PC-9 (cell line): Measurements from ENCODE around the gene NELL2. TPM values are rescaled to one million over a fixed set of nuclear protein-coding genes. Genes with fewer than 3 reads are reported as not detected.

Source experiments
- BruUV-seq: library from RNA; stranded (reverse); fragments of 400-500 nt; replicated peaks from 2 replicates; lab custom pipeline; 2021; lab: Mats Ljungman, UMichigan
- CTCF ChIA-PET: fragments of 300-600 bp; sonication (Branson Sonifier 250); formaldehyde crosslinking; loops from one replicate; lab custom pipeline; 2022; ENCODE audit warnings: antibody characterized with exemption; lab: Charles Lee
- POLR2A ChIA-PET: fragments of 300-600 bp; sonication (Branson Sonifier 250); formaldehyde crosslinking; loops from one replicate; lab custom pipeline; 2022; ENCODE audit warnings: antibody characterized with exemption; ENCODE audit not compliant: unreplicated experiment; lab: Charles Lee
- DNase-seq, 2 experiments: peaks; one replicate each; pipeline versions ENCODE4 v3.0.0 to v3.0.0-alpha.2; 2015 to 2022; ENCODE audit warnings: mixed read lengths in 1 of 2
- H2AFZ ChIP-seq: fragments of 200-600 bp; sonication (generic); 2 replicates; pipeline ENCODE4 v1.8.1; 2017; ENCODE audit warnings: antibody characterized with exemption
- H3F3A ChIP-seq: fragments of 200-600 bp; sonication (generic); 2 replicates; pipeline ENCODE4 v1.8.1; 2017; ENCODE audit warnings: antibody characterized with exemption, mild to moderate bottlenecking, low read depth; ENCODE audit not compliant: insufficient read depth
- H3K27ac ChIP-seq: fragments of 200-600 bp; sonication (generic); 2 replicates; pipeline ENCODE4 v1.6.1; 2016; ENCODE audit warnings: mixed run types
- H3K27me3 ChIP-seq: fragments of 200-600 bp; sonication (generic); 2 replicates; pipeline ENCODE4 v1.6.1; 2016; ENCODE audit warnings: low read depth, mixed run types; ENCODE audit not compliant: insufficient read depth
- H3K36me3 ChIP-seq: fragments of 200-600 bp; sonication (generic); 2 replicates; pipeline ENCODE4 v1.6.1; 2016; ENCODE audit warnings: low read depth, mixed run types
- H3K4me1 ChIP-seq: fragments of 200-600 bp; sonication (generic); replicated peaks from 2 replicates; pipeline ENCODE4 v1.6.1; 2016; ENCODE audit warnings: mixed run types; ENCODE audit not compliant: insufficient read depth
- H3K4me2 ChIP-seq: fragments of 200-600 bp; sonication (generic); 2 replicates; pipeline ENCODE4 v1.6.1; 2017; ENCODE audit warnings: mixed run types
- H3K4me3 ChIP-seq: fragments of 200-600 bp; sonication (generic); 2 replicates; pipeline ENCODE4 v1.6.1; 2016; ENCODE audit warnings: mixed run types
- H3K79me2 ChIP-seq: fragments of 200-600 bp; sonication (generic); 2 replicates; pipeline ENCODE4 v1.6.1; 2017; ENCODE audit warnings: low read depth, mixed run types
- H3K9me2 ChIP-seq: fragments of 200-600 bp; sonication (generic); 2 replicates; pipeline ENCODE4 v1.8.1; 2017; ENCODE audit warnings: mild to moderate bottlenecking; ENCODE audit not compliant: insufficient read depth
- H3K9me3 ChIP-seq: fragments of 200-600 bp; sonication (generic); 2 replicates; pipeline ENCODE4 v1.8.1; 2016; ENCODE audit warnings: low read depth; ENCODE audit not compliant: insufficient read depth
- H4K20me1 ChIP-seq: fragments of 200-600 bp; sonication (generic); 2 replicates; pipeline ENCODE4 v1.8.1; 2017; ENCODE audit not compliant: insufficient read depth
- EZH2 ChIP-seq: fragments of 200-600 bp; sonication (generic); IDR thresholded peaks from 2 replicates; pipeline ENCODE4 v1.8.0; 2017; ENCODE audit warnings: antibody characterized with exemption, low read depth
- intact Hi-C: fragments of 100-400 bp; cut with micrococcal nuclease; formaldehyde crosslinking; loops from one replicate; pipeline ENCODE4 v1.10.0; 2022; ENCODE audit not compliant: unreplicated experiment
- total RNA-seq: library from RNA; stranded (reverse); gene quantifications from 2 replicates; pipeline ENCODE4 v1.2.3, GENCODE V29; 2021
- TF ChIP-seq, protein P1 (sequence below): fragments of 200-600 bp; sonication (generic); conservative IDR thresholded peaks from 2 replicates; pipeline ENCODE4 v1.6.1; 2017; ENCODE audit warnings: mixed run types, antibody characterized with exemption, mild to moderate bottlenecking, moderate library complexity

Gene NELL2
- total RNA-seq, 1 experiment from 2014 or later = 0.61 TPM

- Histone ChIP-seq H3K79me2 (no peaks in the 10 kb centered on the region), H3K27me3 (no peaks in the 10 kb centered on the region), H3K9me2 (no peaks in the 10 kb centered on the region; the same call in 1 of the 2 replicates), H3K4me1 (no peaks in the 10 kb centered on the region), H3K4me2 (no peak overlapping the region), H3K27ac (no peak overlapping the region), H2AFZ (no peak overlapping the region), H3F3A (no peaks in the 10 kb centered on the region), H4K20me1 (no peaks in the 10 kb centered on the region), H3K4me3 (no peak overlapping the region), H3K36me3 (no peaks in the 10 kb centered on the region), H3K9me3 (no peaks in the 10 kb centered on the region)
- TF ChIP-seq, protein P1, sequence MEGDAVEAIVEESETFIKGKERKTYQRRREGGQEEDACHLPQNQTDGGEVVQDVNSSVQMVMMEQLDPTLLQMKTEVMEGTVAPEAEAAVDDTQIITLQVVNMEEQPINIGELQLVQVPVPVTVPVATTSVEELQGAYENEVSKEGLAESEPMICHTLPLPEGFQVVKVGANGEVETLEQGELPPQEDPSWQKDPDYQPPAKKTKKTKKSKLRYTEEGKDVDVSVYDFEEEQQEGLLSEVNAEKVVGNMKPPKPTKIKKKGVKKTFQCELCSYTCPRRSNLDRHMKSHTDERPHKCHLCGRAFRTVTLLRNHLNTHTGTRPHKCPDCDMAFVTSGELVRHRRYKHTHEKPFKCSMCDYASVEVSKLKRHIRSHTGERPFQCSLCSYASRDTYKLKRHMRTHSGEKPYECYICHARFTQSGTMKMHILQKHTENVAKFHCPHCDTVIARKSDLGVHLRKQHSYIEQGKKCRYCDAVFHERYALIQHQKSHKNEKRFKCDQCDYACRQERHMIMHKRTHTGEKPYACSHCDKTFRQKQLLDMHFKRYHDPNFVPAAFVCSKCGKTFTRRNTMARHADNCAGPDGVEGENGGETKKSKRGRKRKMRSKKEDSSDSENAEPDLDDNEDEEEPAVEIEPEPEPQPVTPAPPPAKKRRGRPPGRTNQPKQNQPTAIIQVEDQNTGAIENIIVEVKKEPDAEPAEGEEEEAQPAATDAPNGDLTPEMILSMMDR = no peak
- TF ChIP-seq EZH2 = no peak
- no TSS peak for BruUV-seq
- POLR2A ChIA-PET = no interaction called here
- intact Hi-C loops = no loop called here
- DNase-seq = no peak
- CTCF ChIA-PET = no interaction called here
These were observed 16.0 kb downstream of the NELL2 start for GRCh38 chr12:44859998-44860689.

- POLR2A ChIA-PET = no interaction called here
- intact Hi-C loops = no loop called here
- Histone ChIP-seq H3K79me2 (no peaks in the 10 kb centered on the region), H3K27ac (no peak overlapping the region), H3K4me1 (no peaks in the 10 kb centered on the region), H2AFZ (no peak overlapping the region), H3F3A (no peaks in the 10 kb centered on the region), H3K9me2 (no peaks in the 10 kb centered on the region; the same call in 1 of the 2 replicates), H3K4me2 (no peak overlapping the region), H3K9me3 (no peaks in the 10 kb centered on the region), H4K20me1 (no peaks in the 10 kb centered on the region), H3K36me3 (no peaks in the 10 kb centered on the region), H3K27me3 (no peaks in the 10 kb centered on the region), H3K4me3 (no peak overlapping the region)
- TF ChIP-seq, protein P1 = no peak
- TF ChIP-seq EZH2 = no peak
- CTCF ChIA-PET = no interaction called here
- no peak for DNase-seq
- no TSS peak for BruUV-seq
These were observed 17.8 kb downstream of the NELL2 start for GRCh38 chr12:44858226-44858855.

- no TSS peak for BruUV-seq
- H4K20me1 ChIP-seq = no peaks in the 10 kb centered on the region
These were observed 23.6 kb downstream of the NELL2 start for GRCh38 chr12:44852483-44852882.

More at GRCh38 chr12:44852483-44852882, 23.6 kb downstream of the NELL2 start:
- H3K27ac ChIP-seq = no peak overlapping the region
- no peak overlapping the region for H2AFZ ChIP-seq
- H3F3A ChIP-seq = no peaks in the 10 kb centered on the region
- TF ChIP-seq, protein P1 = no peak
- no peak for TF ChIP-seq EZH2
- ChIA-PET CTCF (no interaction called here), POLR2A (no interaction called here)
- no peaks in the 10 kb centered on the region for H3K36me3 ChIP-seq
- intact Hi-C loops = no loop called here
- no peaks in the 10 kb centered on the region for H3K4me1 ChIP-seq
- no peaks in the 10 kb centered on the region for H3K9me3 ChIP-seq
- H3K79me2 ChIP-seq = no peaks in the 10 kb centered on the region
- no peak overlapping the region for H3K4me3 ChIP-seq
- DNase-seq = no peak
- H3K9me2 ChIP-seq = no peaks in the 10 kb centered on the region
- H3K4me2 ChIP-seq = no peak overlapping the region
- H3K27me3 ChIP-seq = no peaks in the 10 kb centered on the region
